AML-193 (cell line): Measurements from ENCODE around the gene PLK1.

Source experiments
- DNase-seq, 2 experiments: peaks; one replicate each; lab custom pipeline; 2025; lab: John Stamatoyannopoulos, UW

PLK1 gene

DNA sequence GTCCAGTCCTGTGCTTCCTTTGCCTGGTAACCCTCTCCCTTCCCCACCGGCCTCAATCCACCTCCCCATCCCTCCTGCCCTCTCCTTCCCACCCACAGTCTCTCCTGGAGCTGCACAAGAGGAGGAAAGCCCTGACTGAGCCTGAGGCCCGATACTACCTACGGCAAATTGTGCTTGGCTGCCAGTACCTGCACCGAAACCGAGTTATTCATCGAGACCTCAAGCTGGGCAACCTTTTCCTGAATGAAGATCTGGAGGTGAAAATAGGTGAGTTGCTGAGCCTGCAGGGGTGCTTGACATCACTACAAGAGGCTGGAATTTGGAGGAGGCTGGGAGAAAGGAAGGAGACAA is 1.3 kb downstream of the PLK1 start:
- no peak for DNase-seq

- DNase-seq, result peak; percentile 48 to 61
Measured at GRCh38 chr16:23682181-23682580, 3.5 kb downstream of the PLK1 start.

GRCh38 chr16:23683487-23683886 is 4.8 kb downstream of the PLK1 start:
- no peak for DNase-seq

- DNase-seq, result no peak
Measured at GRCh38 chr16:23687034-23687808, 8.5 kb downstream of the PLK1 start.

GRCh38 chr16:23689442-23690187 is 10.9 kb downstream of the PLK1 start:
- DNase-seq, result no peak

GRCh38 chr16:23690771-23691482 is 12.2 kb downstream of the PLK1 start:
- DNase-seq, result no peak

DNA sequence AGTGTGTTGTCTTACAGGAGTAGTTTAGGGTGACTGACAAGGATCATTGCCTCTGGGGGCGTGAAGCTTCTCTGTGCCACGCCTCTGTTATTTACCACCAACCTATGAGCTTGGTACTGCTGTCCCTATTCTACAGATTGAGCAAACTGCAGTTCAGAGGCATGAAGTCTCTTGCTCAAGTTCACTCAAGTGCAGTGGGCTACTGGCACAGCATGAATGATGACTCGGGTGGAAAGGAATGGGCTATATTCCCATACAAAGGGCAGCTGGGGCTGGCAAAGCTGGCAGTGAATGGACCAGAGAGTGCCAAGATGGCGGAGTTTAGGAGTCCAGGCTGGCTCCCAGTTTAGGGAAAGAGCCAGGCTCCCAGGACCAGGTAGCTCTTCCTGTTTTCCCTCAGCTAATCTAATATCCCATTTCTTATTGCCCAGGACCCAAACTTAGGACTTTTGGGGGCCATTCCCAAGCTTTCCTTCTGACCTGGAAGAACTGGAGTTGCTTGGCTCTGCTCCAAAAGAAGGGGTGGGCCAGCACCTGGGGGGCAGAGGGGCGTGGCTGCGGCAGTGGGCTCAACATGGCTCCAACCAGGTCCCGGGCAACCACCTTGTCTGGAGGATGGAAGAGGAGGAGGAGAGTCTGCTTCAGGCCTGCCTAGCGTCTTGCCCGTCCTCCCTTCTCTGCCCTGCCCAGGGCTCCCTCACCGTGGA is 12.9 kb downstream of the PLK1 start:
- DNase-seq, result no peak

DNA sequence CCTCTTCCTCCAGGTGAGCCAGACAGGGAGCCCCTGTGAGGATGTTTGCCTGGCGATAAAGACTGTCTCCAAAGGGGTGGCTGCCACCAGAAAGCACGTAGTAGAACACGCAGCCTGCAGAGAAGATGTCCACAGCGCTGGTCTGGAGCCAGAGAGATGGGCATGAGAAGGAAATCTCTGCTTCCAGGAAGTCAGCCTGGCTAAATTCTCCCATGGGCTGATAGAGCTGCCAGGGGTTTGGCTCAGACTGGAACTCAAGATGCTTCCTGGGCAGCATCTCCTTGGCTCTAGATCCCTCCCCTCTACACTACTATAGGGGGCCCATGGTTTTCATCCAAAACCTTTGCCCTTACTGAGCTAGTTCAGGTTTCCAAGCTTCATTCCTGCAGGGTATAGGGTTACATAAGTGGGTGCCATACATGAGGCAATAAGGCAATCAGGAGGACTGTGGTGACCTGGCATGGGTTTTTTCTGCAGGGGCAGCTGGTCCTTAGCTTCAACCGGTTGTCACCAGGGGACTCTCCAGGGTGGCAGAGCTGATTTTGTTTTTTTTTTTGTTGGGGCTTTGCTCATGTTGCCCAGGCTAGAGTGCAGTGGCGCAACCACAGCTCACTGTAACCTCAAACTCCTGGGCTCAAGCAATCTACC is 13.6 kb downstream of the PLK1 start:
- DNase-seq, result no peak

- DNase-seq, result no peak
Measured at GRCh38 chr16:23694265-23694643, 15.6 kb downstream of the PLK1 start.

DNA sequence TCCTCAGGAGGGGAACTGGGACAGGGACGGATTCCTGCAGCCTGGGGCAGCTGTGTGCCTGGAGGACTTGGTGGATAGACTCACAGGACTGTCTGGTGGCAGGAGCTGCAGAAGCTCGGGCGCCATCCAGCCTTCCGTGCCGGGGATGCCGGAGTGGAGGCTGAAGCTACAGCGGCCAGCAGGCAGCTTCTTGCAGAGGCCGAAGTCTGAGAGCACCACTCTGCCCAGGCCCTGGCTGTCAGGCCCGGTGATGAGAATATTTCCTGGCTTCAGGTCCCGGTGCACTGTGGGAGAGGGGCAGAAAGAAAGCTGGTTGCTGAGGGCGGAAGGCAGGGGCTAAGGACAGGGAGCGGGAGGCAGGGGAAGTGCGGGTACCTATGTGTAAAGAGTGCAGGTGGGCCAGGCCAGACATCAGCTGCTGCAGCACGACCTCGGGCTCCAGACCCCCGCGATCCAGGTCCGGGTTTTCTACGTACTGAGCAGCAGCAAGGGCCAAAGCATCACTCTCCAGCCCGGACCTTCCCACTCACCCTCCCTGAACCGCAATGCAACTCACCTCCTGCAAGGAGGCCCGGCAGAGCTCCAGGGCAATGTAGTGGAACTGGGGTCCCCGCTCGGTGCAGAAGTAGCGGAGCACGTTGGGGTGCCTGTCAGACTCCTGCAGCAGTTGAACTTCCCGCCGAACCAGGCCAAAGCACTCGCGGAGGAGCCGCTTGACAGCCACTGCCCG is 16.1 kb downstream of the PLK1 start:
- no peak for DNase-seq

DNA sequence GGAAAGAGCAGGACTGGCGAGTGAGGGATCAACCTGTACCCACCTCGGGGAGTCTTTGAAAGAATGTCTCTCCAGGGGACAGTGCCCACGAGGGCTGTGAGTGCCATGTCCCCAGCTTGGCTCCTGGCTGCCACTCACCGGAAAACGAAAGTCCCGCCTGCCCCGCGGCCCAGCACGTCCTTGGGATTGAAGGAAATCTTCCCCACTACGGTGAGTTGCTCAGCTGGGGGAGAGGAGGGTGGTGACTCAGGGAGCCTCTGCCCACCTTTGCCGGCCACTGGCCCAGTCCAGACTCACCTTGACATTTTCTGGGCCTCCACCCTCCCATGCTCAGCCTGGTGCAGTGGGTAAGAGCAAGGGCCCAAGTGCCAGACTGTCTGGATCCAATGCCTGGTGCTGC is 17.1 kb downstream of the PLK1 start:
- no peak for DNase-seq

DNA sequence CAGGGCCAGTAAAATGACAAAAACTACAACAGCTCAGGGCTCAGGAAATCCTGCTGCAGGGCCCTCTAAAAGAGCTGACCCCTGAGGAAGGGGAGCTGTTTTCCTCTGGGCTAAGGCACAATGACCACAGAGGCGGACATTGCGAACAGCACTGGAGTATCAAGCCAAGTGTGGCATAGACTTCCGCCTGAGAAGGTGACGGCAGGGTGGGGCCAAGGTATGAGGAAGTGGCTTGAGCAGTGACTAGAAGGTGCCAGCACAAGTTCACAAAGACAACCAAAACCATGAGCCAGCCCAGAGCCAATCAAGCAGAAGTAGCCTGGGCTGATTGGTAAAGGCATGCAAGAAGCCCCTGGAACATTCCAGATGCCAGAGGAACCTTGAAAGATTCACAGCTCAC is 20.4 kb downstream of the PLK1 start:
- no peak for DNase-seq

GRCh38 chr16:23700093-23700492 is 21.4 kb downstream of the PLK1 start:
- no peak for DNase-seq

DNA sequence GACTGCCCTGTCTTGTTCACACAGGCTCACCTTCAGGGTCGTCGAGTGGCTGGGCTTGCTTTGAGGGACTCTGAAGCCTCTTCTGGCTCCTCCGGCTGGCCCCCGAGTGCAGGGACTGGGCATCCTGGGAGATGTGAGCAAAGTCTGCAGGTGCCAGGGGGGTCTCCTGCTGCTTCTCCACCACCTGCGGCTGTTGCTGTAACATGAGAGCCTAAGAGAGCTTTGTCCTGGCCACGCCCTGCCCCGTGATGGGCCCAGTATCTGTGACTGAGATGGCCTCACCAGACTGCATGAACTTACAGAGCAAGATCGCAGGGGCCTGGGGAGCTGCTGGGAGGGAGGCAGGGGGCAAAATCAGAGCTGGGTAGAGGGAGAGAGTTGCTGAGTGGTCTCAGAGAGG is 21.8 kb downstream of the PLK1 start:
- DNase-seq, result no peak

DNA sequence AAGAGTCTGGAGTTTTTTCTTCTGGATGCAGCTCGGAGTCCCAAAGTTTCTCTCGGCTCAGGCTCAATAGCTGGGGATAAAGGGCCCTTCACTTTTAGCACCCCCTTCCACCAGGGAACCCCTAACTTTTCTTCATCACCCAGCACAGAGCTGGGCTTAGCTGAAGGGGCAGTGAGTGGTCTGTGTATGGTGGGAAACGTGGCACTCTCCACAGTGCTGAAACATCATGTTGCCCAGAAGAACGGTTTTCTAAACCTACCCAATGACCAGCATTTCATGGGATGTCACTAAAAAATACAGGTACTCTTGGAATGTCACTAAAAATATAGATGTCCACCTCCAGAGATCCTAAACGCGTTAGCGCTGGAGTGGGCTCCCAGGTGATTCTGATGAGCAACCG is 22.4 kb downstream of the PLK1 start:
- no peak for DNase-seq

DNA sequence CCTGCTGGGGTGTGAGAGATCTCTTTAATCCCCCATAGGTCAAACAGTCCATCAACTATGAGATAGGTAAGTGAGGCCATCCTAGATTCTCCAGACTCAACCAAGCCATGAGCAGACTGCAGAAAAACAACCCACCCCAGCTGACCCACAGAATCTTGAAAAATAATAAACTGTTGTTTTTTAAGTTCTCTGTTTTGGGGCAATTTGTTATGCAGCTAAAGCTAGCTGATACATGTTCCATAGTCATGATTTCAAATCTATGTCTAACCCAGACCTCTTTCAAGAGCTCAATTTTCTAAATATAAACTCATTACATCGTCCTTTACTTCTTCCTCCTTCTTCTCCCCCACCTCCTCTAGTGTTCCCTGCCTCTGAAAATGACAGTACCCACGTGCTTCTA is 24.3 kb downstream of the PLK1 start:
- DNase-seq, result no peak

DNA sequence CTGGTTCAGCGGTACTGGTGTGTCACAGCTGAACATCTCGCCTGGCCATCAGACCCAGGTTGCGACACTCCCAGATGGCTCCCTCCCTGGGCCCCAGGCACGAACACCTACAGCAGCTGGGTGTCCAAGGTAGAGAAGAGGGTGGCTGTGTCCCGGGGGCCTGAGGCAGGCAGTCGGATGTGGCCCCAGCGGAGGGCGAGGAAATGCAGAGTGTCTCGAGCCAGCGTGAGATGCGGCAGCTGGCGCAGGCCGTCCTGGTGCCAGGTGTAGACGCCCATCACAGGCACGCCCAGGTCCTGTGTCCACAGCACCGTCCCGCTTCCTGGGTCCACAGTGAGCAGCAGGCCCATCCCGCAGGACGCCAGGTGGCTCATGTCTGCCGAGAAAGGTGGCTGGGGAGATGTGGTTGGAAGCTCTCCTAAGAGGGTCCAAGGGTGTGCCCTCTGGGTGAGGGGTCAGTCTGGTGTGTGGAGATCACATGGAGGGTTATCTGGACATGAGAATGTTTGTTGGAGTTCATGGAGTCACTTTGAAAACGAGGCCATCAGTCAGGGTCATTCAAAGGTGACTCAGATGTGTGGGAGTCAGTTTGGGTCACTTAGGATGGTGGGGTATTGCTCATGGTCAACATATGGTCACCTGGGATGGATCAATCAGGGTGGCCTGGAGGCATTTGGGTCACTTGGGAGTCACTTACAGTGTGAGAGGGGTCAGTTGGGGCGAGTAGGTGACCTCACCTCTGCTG is 26.3 kb downstream of the PLK1 start:
- DNase-seq, result no peak

GRCh38 chr16:23705517-23705902 is 26.8 kb downstream of the PLK1 start:
- DNase-seq, result no peak

DNA sequence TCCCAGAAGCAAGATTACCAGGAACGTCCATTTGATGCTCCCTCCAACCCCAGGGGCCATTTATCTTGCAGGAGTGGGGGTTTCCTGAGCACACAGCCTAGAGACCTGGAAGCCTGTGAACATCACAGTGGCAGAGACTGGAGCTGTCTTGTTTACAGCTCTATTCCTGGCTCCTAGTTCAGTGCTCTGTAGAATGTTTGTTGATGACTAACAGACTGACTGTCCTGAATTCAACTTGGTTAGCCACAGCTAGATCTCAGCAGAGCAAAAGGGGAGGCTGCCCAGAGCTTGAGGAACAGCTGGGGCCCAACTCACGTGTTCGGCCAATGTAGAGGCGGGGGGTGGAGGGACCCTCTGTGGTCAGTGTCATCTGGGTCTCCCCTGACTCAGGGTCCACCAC is 27.8 kb downstream of the PLK1 start:
- DNase-seq, result no peak

DNA sequence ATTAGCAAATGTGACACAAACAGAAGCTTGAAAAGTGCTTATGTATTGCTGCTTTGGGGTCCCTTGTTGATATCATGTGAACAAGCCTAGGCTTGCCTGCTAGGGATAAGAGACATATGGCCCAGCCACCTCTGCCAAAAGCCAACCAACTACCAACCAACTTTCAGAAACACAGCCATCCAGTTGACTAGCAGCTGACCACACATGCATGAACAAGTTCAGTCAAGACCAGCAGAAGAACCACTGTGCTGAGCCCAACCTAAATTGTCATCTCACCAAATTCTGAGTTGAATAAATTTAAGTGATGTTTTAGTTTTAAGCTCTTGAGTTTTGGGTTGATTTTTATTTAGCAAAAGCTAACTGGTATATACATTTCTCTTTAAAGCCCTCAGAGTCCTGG is 30.8 kb downstream of the PLK1 start:
- DNase-seq, result no peak

DNA sequence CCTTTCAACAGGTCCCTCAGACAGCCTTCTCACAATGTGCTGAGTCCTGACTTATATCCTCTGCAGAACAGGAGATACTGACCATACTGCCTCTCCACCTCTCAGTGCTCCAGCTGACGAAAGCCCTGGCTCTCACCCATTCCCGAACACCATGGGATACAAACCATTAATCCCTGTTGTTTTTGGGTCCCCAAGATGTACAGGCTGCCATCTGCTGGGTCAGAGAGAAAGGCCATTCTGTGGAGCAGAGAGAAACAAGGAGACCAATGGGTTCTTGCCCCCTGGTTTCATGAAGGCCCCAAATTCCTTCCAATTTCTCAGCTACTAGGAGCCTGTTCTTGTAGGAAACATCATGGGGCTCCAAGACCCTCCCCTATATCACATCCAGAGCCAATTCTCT is 31.3 kb downstream of the PLK1 start:
- no peak for DNase-seq
